ENCODE data around the gene DNAI2.
"Not testable (repeated sequence)": the region's sequence is repeated elsewhere in the genome, so short reads cannot be mapped to it uniquely, and the experiment has no call there.

The DNAI2 gene

GRCh38 chr17:74274709-74275340, 791 bp downstream of the DNAI2 start:
- no peak for DNase-seq (ENCODE audit: low spot score)

GRCh38 chr17:74276051-74276476, 2.0 kb downstream of the DNAI2 start:
- no peak for DNase-seq (ENCODE audit: low spot score)

GRCh38 chr17:74276541-74277009, 2.5 kb downstream of the DNAI2 start:
- DNase-seq (ENCODE audit: low spot score), result no peak

GRCh38 chr17:74277935-74278334, 3.9 kb downstream of the DNAI2 start:
- no peak for DNase-seq (ENCODE audit: low spot score)

GRCh38 chr17:74279617-74280016, 5.6 kb downstream of the DNAI2 start:
- not testable (repeated sequence) for DNase-seq (ENCODE audit: low spot score)

GRCh38 chr17:74280093-74280513, 6.1 kb downstream of the DNAI2 start:
- DNase-seq (ENCODE audit: low spot score), result no peak

- DNase-seq (ENCODE audit: low spot score), result no peak
Measured at GRCh38 chr17:74281799-74282198, 7.8 kb downstream of the DNAI2 start.

- DNase-seq (ENCODE audit: low spot score), result not testable (repeated sequence)
Measured at GRCh38 chr17:74282274-74282586, 8.2 kb downstream of the DNAI2 start.

- no peak for DNase-seq (ENCODE audit: low spot score)
Measured at GRCh38 chr17:74282587-74283370, 8.7 kb downstream of the DNAI2 start.

GRCh38 chr17:74283371-74283673, 9.3 kb downstream of the DNAI2 start:
- no peak for DNase-seq (ENCODE audit: low spot score)

- no peak for DNase-seq (ENCODE audit: low spot score)
Measured at GRCh38 chr17:74287031-74287602, 13.1 kb downstream of the DNAI2 start.

GRCh38 chr17:74288785-74289184, 14.8 kb downstream of the DNAI2 start:
- DNase-seq (ENCODE audit: low spot score), result no peak

- DNase-seq (ENCODE audit: low spot score), result no peak
Measured at GRCh38 chr17:74289688-74290087, 15.7 kb downstream of the DNAI2 start.

- no peak for DNase-seq (ENCODE audit: low spot score)
Measured at GRCh38 chr17:74290340-74290739, 16.3 kb downstream of the DNAI2 start.

- no peak for DNase-seq (ENCODE audit: low spot score)
Measured at GRCh38 chr17:74292495-74292894, 18.5 kb downstream of the DNAI2 start.

- DNase-seq (ENCODE audit: low spot score), result no peak
Measured at GRCh38 chr17:74295625-74296547, 21.9 kb downstream of the DNAI2 start.

GRCh38 chr17:74296548-74296936, 22.5 kb downstream of the DNAI2 start:
- no peak for DNase-seq (ENCODE audit: low spot score)

- no peak for DNase-seq (ENCODE audit: low spot score)
Measured at GRCh38 chr17:74297941-74298340, 23.9 kb downstream of the DNAI2 start.

GRCh38 chr17:74298778-74299177, 24.7 kb downstream of the DNAI2 start:
- no peak for DNase-seq (ENCODE audit: low spot score)

- DNase-seq (ENCODE audit: low spot score), result no peak
Measured at GRCh38 chr17:74299226-74300009, 25.4 kb downstream of the DNAI2 start.

- DNase-seq (ENCODE audit: low spot score), result no peak
Measured at GRCh38 chr17:74303305-74303704, 29.3 kb downstream of the DNAI2 start.

- no peak for DNase-seq (ENCODE audit: low spot score)
Measured at GRCh38 chr17:74304184-74304583, 30.1 kb downstream of the DNAI2 start.

Measured in left forelimb (tissue), 1 donor.